AG04449 (cell line): ENCODE data around the gene THSD4.

Experiments
- CTCF ChIA-PET: fragments of 350-600 bp; formaldehyde crosslinking; extraction: SDS; loops from one replicate; lab custom pipeline; 2021; ENCODE audit warnings: antibody characterized with exemption; lab: Yijun Ruan, JAX
- POLR2A ChIA-PET: fragments of 400-600, 350-600 bp; formaldehyde crosslinking; extraction: SDS; loops from one replicate; lab custom pipeline; 2020; ENCODE audit warnings: antibody characterized with exemption, inconsistent platforms; lab: Yijun Ruan, JAX
- DNase-seq: peaks from one replicate; pipeline ENCODE4 v3.0.0-alpha.2; 2010; ENCODE audit warnings: low read depth, low spot score
- H3K4me3 ChIP-seq: 2 replicates; pipeline ENCODE4 v1.5.1; 2011; ENCODE audit warnings: low read depth, mild to moderate bottlenecking, control low read depth, low read length
- TF ChIP-seq, protein P1 (sequence below): IDR thresholded peaks from one replicate; pipeline ENCODE4 v1.5.1; 2011; ENCODE audit warnings: mild to moderate bottlenecking, moderate library complexity, low read length, control low read depth, inconsistent platforms; ENCODE audit not compliant: insufficient read depth; ENCODE audit errors: missing control alignments

THSD4 gene

DNA sequence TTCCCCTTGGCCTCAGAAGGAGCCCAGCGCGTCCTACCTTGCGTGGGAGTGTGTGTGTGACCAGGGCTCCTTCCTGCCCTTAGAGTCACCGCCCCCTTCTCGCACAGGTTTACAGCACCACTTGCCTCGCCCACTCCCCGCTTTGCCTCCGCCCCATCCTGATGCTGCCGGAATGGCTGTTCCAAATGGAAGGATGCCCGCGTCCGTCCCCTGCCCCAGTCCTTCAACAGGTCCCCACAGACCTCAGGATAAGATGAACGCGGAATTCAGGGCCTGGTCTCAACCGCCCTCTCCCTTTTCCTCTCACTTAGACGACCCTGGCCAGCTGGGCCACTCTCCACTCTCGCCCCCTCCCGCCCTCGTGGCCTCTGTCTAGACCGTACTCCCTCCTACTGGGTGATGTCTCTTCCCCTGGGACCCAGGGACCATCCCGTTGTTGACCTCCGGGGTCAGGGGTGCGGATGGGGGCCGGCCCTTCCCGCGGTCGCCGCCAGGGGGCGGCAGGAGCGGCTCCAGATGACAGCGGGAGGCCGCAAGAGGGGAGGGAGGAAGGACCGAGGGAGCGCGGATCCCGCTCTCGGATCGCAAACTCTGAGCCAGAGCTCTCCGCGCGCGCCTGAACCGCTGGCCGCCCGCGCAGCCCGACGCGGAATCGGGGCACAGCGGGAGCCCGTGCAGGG lies at the start of gene THSD4:
TSS of gene THSD4 (plus strand) at position 585 of the 680 bp plus-strand sequence.
- TF ChIP-seq, protein P1, sequence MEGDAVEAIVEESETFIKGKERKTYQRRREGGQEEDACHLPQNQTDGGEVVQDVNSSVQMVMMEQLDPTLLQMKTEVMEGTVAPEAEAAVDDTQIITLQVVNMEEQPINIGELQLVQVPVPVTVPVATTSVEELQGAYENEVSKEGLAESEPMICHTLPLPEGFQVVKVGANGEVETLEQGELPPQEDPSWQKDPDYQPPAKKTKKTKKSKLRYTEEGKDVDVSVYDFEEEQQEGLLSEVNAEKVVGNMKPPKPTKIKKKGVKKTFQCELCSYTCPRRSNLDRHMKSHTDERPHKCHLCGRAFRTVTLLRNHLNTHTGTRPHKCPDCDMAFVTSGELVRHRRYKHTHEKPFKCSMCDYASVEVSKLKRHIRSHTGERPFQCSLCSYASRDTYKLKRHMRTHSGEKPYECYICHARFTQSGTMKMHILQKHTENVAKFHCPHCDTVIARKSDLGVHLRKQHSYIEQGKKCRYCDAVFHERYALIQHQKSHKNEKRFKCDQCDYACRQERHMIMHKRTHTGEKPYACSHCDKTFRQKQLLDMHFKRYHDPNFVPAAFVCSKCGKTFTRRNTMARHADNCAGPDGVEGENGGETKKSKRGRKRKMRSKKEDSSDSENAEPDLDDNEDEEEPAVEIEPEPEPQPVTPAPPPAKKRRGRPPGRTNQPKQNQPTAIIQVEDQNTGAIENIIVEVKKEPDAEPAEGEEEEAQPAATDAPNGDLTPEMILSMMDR = peak; percentile 98
- H3K4me3 ChIP-seq = peak within 1 kb of the TSS; percentile 64
- ChIA-PET POLR2A (interaction anchor here (0.6 to 1.5 kb wide), 2 partner anchors 181 to 270 kb away, joined by 3 to 7 read pairs; no protein-coding TSS in a partner anchor), CTCF (interaction anchor here (0.6 to 12.2 kb wide), 29 partner anchors 10 to 687 kb away, joined by 3 to 197 read pairs (median 4); no protein-coding TSS in a partner anchor)
- DNase-seq = no peak

DNA sequence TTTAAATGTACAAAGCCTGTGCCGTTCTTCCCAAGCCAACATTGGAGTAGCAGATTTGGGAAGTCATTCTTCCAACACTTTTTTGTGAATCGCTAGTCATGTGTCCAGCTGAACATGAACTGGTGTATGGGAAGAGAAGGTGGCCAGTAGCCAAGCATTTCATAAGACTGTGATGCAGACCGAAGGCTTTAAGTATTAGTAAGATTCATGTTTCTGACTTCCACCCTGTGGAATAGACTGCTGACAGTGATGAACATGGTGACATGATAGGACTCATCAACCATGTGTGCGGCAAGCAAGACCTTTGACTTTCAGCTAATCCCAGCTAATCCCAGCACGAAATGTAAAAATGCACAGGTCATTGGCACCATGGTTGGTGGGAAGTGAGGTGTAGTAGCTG lies 48.3 kb upstream of the THSD4 start:
- DNase-seq = no peak
- ChIA-PET CTCF (no interaction called here), POLR2A (no interaction called here)
- TF ChIP-seq, protein P1 = no peak
- no peak overlapping the region for H3K4me3 ChIP-seq

DNA sequence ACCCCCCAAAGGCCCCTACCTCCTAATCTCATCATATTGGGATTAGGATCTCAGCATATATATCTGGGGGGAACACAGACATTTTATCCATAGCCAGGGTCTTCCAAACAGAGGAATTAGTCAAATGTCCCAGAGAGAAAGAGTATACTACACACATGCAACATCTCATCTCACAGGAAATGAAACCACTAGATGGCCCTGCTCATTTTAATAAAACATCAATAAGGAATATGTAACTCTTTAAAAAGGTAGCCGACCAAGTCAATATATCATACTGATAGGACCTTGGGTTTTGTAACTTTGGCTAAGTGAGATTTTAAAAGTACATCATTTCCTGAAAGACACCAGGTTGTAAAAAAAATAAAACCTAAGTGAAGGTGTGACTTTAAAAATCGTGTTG lies 45.6 kb upstream of the THSD4 start:
- no peak for DNase-seq
- ChIA-PET POLR2A (no interaction called here), CTCF (interaction anchor here (1.1 kb wide), 2 partner anchors 8 to 58 kb away, joined by 3 read pairs; no protein-coding TSS in a partner anchor)
- TF ChIP-seq, protein P1 = no peak
- H3K4me3 ChIP-seq = no peak overlapping the region

DNA sequence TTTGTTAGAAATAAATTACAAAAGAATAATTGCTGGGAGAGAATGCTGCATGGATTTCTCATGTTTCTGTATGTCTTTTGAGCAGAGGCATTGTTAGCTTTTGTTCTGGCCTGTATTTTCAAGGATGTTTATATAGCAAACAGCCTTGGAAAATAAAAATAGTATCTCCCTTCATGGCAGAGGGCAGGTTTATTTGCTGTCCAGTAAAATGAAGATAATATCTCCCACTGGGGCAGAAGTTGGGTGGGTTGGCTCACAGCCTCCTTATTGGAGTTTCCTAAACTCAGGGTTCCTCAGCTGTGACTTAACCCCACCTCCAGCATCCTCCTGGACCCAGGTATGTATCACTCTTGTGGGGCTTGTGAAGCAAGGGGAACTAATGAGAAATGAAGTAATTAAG lies 43.7 kb upstream of the THSD4 start:
- TF ChIP-seq, protein P1 = no peak
- POLR2A ChIA-PET = interaction anchor here (0.7 kb wide), 1 partner anchor 157 kb away, joined by 3 read pairs; no protein-coding TSS in a partner anchor
- H3K4me3 ChIP-seq = no peak overlapping the region
- CTCF ChIA-PET = interaction anchor here (1.2 kb wide), 1 partner anchor 8 kb away, joined by 3 read pairs; no protein-coding TSS in a partner anchor
- DNase-seq = no peak

DNA sequence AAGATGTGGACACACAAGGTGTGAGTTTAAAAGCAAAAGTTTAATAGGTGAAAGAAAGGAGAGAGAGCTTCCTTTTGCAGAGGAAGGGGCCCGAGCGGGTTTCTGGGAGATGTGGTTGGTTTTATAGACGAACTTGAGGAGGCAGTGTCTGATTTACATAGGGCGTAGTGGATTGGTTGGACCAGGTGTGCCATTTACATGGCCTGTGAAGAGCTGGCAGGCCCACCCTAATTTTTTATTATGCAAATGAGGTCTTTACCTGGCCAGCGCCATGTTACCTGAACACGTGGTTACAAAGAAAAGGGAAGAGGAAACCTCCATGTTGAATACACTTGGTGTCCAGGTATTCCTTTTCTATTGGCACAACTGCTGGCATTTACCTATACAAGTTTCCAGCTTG lies 42.8 kb upstream of the THSD4 start:
- CTCF ChIA-PET = interaction anchor here (0.7 to 1.2 kb wide), 2 partner anchors 11 to 178 kb away, joined by 3 read pairs; no protein-coding TSS in a partner anchor
- TF ChIP-seq, protein P1 = no peak
- POLR2A ChIA-PET = no interaction called here
- H3K4me3 ChIP-seq = no peak overlapping the region
- DNase-seq = no peak

DNA sequence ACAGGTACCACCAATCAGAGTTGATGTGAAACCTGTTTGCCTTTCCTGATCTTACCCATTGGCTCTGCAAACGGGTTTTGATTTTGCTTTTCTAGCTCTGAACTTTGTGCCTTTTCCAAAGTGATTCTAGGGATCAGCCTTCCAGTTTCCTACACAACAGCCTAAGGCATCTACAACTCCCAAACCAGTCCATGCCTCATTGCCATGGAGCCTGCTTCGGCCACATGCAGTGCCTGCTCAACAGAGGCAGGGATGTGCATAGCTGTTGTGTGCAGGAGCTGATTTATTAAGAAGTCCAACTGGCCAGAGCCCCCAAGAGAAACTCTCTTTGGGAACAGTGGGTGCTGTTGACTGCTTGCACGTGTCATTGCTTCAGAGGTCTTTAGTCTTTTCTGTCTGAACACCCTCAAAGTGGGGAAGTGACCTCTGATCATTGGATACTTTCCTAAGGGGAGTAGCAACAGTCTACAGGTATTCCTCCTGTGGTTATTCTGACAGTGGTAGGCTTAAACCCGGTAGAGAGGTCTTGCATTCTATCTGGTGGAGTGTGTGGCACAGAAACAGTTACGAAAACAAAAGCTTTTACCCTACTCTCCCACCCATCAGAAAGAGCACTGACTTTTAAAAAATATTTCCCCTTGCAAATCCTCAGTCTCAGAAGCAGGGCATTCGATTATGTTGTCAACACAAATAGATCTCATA lies 36.6 kb upstream of the THSD4 start:
- ChIA-PET POLR2A (no interaction called here), CTCF (no interaction called here)
- no peak overlapping the region for H3K4me3 ChIP-seq
- DNase-seq = no peak
- TF ChIP-seq, protein P1 = no peak
